GM23338 (cell line): ENCODE results near the gene PIGR. TPM values are rescaled to one million over a fixed set of nuclear protein-coding genes. Genes with fewer than 3 reads are reported as not detected.

ENCODE experiments used
- ATAC-seq: fragments of 200-7000 bp; cut with Tn5 transposase; 3 replicates; pipeline ENCODE4 v1.9.1; 2020
- DNase-seq: peaks from one replicate; pipeline ENCODE4 v3.0.0-alpha.2; 2015; ENCODE audit warnings: low spot score
- H2AFZ ChIP-seq: fragments of 200-600 bp; sonication (generic); 2 replicates; pipeline ENCODE4 v1.8.0; 2016; ENCODE audit warnings: antibody characterized with exemption, mild to moderate bottlenecking, moderate library complexity
- H3F3A ChIP-seq: fragments of 200-600 bp; sonication (generic); replicated peaks from 2 replicates; pipeline ENCODE4 v1.8.0; 2017; ENCODE audit warnings: antibody characterized with exemption, mixed run types, low read depth
- H3K27ac ChIP-seq: fragments of 200-600 bp; sonication (generic); 2 replicates; pipeline ENCODE4 v1.6.1; 2016; ENCODE audit warnings: low read depth
- H3K27me3 ChIP-seq: fragments of 200-600 bp; sonication (generic); 2 replicates; pipeline ENCODE4 v1.8.0; 2016; ENCODE audit warnings: mild to moderate bottlenecking, mixed run types, moderate library complexity; ENCODE audit not compliant: insufficient read depth
- H3K36me3 ChIP-seq: fragments of 200-600 bp; sonication (generic); 2 replicates; pipeline ENCODE4 v1.8.0; 2016; ENCODE audit warnings: mild to moderate bottlenecking; ENCODE audit not compliant: insufficient read depth
- H3K4me1 ChIP-seq: fragments of 200-600 bp; sonication (generic); 2 replicates; pipeline ENCODE4 v1.8.0; 2016; ENCODE audit warnings: mild to moderate bottlenecking, moderate library complexity; ENCODE audit not compliant: insufficient read depth
- H3K4me2 ChIP-seq: fragments of 200-600 bp; sonication (generic); 2 replicates; pipeline ENCODE4 v1.7.1; 2017; ENCODE audit warnings: mixed run types
- H3K4me3 ChIP-seq: fragments of 200-600 bp; sonication (generic); 2 replicates; pipeline ENCODE4 v1.6.1; 2016; ENCODE audit warnings: mixed run types
- H3K79me2 ChIP-seq: fragments of 200-600 bp; sonication (generic); replicated peaks from 2 replicates; pipeline ENCODE4 v1.8.0; 2017; ENCODE audit warnings: mild to moderate bottlenecking; ENCODE audit not compliant: insufficient read depth
- H3K9me2 ChIP-seq: fragments of 200-600 bp; sonication (generic); 2 replicates; pipeline ENCODE4 v1.8.0; 2017; ENCODE audit not compliant: insufficient read depth
- H4K20me1 ChIP-seq: fragments of 200-600 bp; sonication (generic); replicated peaks from 2 replicates; pipeline ENCODE4 v1.8.0; 2017; ENCODE audit warnings: mild to moderate bottlenecking; ENCODE audit not compliant: insufficient read depth
- H3K27ac Mint-ChIP-seq: 2 replicates; pipeline ENCODE4 v1.8.0; 2020; ENCODE audit warnings: inconsistent platforms, mild to moderate bottlenecking, moderate library complexity, mixed read lengths
- H3K27me3 Mint-ChIP-seq: 3 replicates; pipeline ENCODE4 v1.8.0; 2022; ENCODE audit warnings: low read depth, mild to moderate bottlenecking, moderate library complexity, mixed read lengths, inconsistent platforms; ENCODE audit not compliant: insufficient read depth, poor library complexity
- H3K36me3 Mint-ChIP-seq: 3 replicates; pipeline ENCODE4 v1.8.0; 2021; ENCODE audit warnings: low read depth, mild to moderate bottlenecking, inconsistent platforms, moderate library complexity, mixed read lengths
- H3K4me1 Mint-ChIP-seq: 3 replicates; pipeline ENCODE4 v1.8.0; 2020; ENCODE audit warnings: mild to moderate bottlenecking, inconsistent platforms, mixed read lengths
- H3K4me3 Mint-ChIP-seq: 3 replicates; pipeline ENCODE4 v1.8.0; 2021; ENCODE audit warnings: moderate library complexity, mild to moderate bottlenecking, inconsistent platforms, mixed read lengths
- H3K9me3 Mint-ChIP-seq: 3 replicates; pipeline ENCODE4 v1.8.0; 2020; ENCODE audit warnings: moderate library complexity, mild to moderate bottlenecking, inconsistent platforms, mixed read lengths
- CREB1 ChIP-seq: fragments of 250-450 bp; sonication (Bioruptor Pico); IDR thresholded peaks from 2 replicates; pipeline ENCODE4 v1.5.0; 2020; ENCODE audit warnings: low read depth, mild to moderate bottlenecking, moderate library complexity
- EZH2 ChIP-seq: fragments of 200-600 bp; sonication (generic); IDR thresholded peaks from one replicate; pipeline ENCODE4 v1.8.0; 2017; ENCODE audit warnings: antibody characterized with exemption, mild to moderate bottlenecking, low read depth; ENCODE audit not compliant: unreplicated experiment
- EZH2phosphoT487 ChIP-seq: fragments of 200-600 bp; sonication (generic); IDR thresholded peaks from one replicate; pipeline ENCODE4 v1.8.1; 2018; ENCODE audit warnings: antibody characterized with exemption; ENCODE audit not compliant: unreplicated experiment
- NANOG ChIP-seq: IDR thresholded peaks from 2 replicates; pipeline ENCODE4 v1.6.1; 2016; ENCODE audit warnings: antibody characterized with exemption, borderline replicate concordance
- POLR2AphosphoS5 ChIP-seq: IDR thresholded peaks from 2 replicates; pipeline ENCODE4 v1.6.1; 2016; ENCODE audit warnings: antibody characterized with exemption, low read depth
- STAT1 ChIP-seq: IDR thresholded peaks from one replicate; pipeline ENCODE4 v1.6.1; 2016; ENCODE audit warnings: antibody characterized with exemption; ENCODE audit not compliant: unreplicated experiment
- ZNF331 ChIP-seq: fragments of 250-450 bp; sonication (Bioruptor Pico); IDR thresholded peaks from 2 replicates; pipeline ENCODE4 v1.5.0; 2020; ENCODE audit warnings: low read depth, mild to moderate bottlenecking, moderate library complexity
- polyA plus RNA-seq: library from polyadenylated mRNA; unstranded; fragments of >200 nt; fragmentation: Nextera tagmentation; extraction: Ambion mirVana; gene quantifications from 2 replicates; pipeline ENCODE4 v1.2.1, GENCODE V29; 2016
- total RNA-seq: library from RNA; depleted of rRNA; stranded (reverse); fragments of >200 nt; shearing (Covaris generic); gene quantifications from 2 replicates; pipeline ENCODE4 v1.2.3, GENCODE V29; 2014
- TF ChIP-seq, protein P1 (sequence below): fragments of 250-450 bp; sonication (Bioruptor Pico); IDR thresholded peaks from 2 replicates; pipeline ENCODE4 v1.5.0; 2020; ENCODE audit warnings: mild to moderate bottlenecking, moderate library complexity
- TF ChIP-seq, protein P2 (sequence below), 2 experiments: fragments of 200-600 bp in 1 of 2; sonication (generic) in 1 of 2; conservative IDR thresholded peaks; 2 replicates each; pipeline versions ENCODE4 v1.5.1 to v1.6.1; 2016 to 2017; ENCODE audit warnings: antibody characterized with exemption in 2 of 2, low read depth in 2 of 2, mild to moderate bottlenecking in 2 of 2, moderate library complexity in 1 of 2
- TF ChIP-seq, protein P3 (sequence below): IDR thresholded peaks from one replicate; pipeline ENCODE4 v1.6.1; 2018; ENCODE audit warnings: antibody characterized with exemption; ENCODE audit not compliant: unreplicated experiment

The PIGR gene
- total and polyA plus RNA-seq, 2 experiments from 2014 or later: not detected

DNA sequence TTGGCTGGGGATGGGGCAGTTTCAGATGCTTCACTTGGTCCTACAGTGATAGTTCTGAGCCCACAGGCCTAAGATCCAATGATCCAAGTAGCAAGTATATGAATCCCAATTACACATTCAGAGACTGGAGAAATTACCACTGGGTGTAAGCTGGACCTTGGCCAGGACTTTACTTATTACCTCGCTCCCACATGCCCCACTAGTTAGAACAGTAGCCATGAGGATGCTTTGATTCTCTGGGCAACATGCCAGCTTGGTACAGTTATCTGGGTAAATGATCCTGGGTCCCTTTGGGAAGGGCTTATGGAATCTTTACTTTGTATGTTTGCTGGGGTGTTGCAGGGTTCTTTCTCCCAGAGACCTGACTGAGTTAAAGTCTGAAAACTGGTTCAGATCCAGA is 29.0 kb upstream of the PIGR start (continued):
- TF ChIP-seq, protein P1, sequence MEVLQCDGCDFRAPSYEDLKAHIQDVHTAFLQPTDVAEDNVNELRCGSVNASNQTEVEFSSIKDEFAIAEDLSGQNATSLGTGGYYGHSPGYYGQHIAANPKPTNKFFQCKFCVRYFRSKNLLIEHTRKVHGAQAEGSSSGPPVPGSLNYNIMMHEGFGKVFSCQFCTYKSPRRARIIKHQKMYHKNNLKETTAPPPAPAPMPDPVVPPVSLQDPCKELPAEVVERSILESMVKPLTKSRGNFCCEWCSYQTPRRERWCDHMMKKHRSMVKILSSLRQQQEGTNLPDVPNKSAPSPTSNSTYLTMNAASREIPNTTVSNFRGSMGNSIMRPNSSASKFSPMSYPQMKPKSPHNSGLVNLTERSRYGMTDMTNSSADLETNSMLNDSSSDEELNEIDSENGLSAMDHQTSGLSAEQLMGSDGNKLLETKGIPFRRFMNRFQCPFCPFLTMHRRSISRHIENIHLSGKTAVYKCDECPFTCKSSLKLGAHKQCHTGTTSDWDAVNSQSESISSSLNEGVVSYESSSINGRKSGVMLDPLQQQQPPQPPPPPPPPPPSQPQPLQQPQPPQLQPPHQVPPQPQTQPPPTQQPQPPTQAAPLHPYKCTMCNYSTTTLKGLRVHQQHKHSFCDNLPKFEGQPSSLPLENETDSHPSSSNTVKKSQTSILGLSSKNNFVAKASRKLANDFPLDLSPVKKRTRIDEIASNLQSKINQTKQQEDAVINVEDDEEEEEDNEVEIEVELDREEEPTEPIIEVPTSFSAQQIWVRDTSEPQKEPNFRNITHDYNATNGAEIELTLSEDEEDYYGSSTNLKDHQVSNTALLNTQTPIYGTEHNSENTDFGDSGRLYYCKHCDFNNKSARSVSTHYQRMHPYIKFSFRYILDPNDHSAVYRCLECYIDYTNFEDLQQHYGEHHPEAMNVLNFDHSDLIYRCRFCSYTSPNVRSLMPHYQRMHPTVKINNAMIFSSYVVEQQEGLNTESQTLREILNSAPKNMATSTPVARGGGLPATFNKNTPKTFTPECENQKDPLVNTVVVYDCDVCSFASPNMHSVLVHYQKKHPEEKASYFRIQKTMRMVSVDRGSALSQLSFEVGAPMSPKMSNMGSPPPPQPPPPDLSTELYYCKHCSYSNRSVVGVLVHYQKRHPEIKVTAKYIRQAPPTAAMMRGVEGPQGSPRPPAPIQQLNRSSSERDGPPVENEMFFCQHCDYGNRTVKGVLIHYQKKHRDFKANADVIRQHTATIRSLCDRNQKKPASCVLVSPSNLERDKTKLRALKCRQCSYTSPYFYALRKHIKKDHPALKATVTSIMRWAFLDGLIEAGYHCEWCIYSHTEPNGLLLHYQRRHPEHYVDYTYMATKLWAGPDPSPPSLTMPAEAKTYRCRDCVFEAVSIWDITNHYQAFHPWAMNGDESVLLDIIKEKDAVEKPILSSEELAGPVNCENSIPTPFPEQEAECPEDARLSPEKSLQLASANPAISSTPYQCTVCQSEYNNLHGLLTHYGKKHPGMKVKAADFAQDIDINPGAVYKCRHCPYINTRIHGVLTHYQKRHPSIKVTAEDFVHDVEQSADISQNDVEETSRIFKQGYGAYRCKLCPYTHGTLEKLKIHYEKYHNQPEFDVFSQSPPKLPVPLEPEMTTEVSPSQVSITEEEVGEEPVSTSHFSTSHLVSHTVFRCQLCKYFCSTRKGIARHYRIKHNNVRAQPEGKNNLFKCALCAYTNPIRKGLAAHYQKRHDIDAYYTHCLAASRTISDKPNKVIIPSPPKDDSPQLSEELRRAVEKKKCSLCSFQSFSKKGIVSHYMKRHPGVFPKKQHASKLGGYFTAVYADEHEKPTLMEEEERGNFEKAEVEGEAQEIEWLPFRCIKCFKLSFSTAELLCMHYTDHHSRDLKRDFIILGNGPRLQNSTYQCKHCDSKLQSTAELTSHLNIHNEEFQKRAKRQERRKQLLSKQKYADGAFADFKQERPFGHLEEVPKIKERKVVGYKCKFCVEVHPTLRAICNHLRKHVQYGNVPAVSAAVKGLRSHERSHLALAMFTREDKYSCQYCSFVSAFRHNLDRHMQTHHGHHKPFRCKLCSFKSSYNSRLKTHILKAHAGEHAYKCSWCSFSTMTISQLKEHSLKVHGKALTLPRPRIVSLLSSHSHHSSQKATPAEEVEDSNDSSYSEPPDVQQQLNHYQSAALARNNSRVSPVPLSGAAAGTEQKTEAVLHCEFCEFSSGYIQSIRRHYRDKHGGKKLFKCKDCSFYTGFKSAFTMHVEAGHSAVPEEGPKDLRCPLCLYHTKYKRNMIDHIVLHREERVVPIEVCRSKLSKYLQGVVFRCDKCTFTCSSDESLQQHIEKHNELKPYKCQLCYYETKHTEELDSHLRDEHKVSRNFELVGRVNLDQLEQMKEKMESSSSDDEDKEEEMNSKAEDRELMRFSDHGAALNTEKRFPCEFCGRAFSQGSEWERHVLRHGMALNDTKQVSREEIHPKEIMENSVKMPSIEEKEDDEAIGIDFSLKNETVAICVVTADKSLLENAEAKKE (CRISPR knock-in tag): no peak
- TF ChIP-seq NANOG: no peak
- no peak for TF ChIP-seq EZH2phosphoT487
- TF ChIP-seq EZH2: no peak
- TF ChIP-seq POLR2AphosphoS5: no peak
- no peak for TF ChIP-seq CREB1 (CRISPR knock-in tag)

DNA sequence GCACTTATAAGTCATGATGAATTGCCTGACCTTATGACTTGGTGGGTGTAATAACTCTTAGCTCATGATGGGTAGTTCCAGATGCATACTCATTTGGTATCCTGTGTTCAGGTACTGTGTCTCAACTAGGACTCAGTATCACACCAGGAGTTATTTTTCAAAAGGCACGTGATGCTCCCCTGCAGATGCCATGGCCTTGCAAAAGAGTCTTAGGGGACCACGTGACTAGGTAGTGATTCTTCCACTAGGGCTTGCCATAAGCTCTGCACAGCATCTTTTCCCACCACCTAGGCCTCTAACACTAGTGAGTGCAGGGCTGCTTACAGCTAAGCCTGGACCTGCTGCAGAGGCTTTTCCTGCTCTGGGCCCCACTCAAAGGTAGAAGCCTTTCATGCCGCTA is 27.9 kb upstream of the PIGR start:
- ATAC-seq: no peak
- no peaks in the 10 kb centered on the region for H3K27me3 ChIP-seq
- DNase-seq: no peak
- TF ChIP-seq STAT1 (no peak), POLR2AphosphoS5 (no peak), ZNF331 (CRISPR knock-in tag) (no peak)
- TF ChIP-seq, protein P2, sequence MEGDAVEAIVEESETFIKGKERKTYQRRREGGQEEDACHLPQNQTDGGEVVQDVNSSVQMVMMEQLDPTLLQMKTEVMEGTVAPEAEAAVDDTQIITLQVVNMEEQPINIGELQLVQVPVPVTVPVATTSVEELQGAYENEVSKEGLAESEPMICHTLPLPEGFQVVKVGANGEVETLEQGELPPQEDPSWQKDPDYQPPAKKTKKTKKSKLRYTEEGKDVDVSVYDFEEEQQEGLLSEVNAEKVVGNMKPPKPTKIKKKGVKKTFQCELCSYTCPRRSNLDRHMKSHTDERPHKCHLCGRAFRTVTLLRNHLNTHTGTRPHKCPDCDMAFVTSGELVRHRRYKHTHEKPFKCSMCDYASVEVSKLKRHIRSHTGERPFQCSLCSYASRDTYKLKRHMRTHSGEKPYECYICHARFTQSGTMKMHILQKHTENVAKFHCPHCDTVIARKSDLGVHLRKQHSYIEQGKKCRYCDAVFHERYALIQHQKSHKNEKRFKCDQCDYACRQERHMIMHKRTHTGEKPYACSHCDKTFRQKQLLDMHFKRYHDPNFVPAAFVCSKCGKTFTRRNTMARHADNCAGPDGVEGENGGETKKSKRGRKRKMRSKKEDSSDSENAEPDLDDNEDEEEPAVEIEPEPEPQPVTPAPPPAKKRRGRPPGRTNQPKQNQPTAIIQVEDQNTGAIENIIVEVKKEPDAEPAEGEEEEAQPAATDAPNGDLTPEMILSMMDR (conservative IDR thresholded peaks at IDR 0.05; ENCODE audit: low read depth in 2 of 2): no peak
- TF ChIP-seq, protein P3, sequence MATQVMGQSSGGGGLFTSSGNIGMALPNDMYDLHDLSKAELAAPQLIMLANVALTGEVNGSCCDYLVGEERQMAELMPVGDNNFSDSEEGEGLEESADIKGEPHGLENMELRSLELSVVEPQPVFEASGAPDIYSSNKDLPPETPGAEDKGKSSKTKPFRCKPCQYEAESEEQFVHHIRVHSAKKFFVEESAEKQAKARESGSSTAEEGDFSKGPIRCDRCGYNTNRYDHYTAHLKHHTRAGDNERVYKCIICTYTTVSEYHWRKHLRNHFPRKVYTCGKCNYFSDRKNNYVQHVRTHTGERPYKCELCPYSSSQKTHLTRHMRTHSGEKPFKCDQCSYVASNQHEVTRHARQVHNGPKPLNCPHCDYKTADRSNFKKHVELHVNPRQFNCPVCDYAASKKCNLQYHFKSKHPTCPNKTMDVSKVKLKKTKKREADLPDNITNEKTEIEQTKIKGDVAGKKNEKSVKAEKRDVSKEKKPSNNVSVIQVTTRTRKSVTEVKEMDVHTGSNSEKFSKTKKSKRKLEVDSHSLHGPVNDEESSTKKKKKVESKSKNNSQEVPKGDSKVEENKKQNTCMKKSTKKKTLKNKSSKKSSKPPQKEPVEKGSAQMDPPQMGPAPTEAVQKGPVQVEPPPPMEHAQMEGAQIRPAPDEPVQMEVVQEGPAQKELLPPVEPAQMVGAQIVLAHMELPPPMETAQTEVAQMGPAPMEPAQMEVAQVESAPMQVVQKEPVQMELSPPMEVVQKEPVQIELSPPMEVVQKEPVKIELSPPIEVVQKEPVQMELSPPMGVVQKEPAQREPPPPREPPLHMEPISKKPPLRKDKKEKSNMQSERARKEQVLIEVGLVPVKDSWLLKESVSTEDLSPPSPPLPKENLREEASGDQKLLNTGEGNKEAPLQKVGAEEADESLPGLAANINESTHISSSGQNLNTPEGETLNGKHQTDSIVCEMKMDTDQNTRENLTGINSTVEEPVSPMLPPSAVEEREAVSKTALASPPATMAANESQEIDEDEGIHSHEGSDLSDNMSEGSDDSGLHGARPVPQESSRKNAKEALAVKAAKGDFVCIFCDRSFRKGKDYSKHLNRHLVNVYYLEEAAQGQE: no peak

More for the DNA sequence above, 27.9 kb upstream of the PIGR start:
- Histone ChIP-seq H3K36me3 (no peaks in the 10 kb centered on the region), H3K4me1 (no peaks in the 10 kb centered on the region), H4K20me1 (no peaks in the 10 kb centered on the region), H3K9me2 (no peaks in the 10 kb centered on the region), H3K27ac (no peak overlapping the region), H3K79me2 (no peaks in the 10 kb centered on the region), H3K4me3 (no peak overlapping the region), H2AFZ (no peak overlapping the region), H3K4me2 (no peak overlapping the region), H3F3A (no peaks in the 10 kb centered on the region)
- no peaks in the 10 kb centered on the region for H3K9me3 Mint-ChIP-seq
- H3K36me3 Mint-ChIP-seq: no peaks in the 10 kb centered on the region
- H3K27ac Mint-ChIP-seq: no peak overlapping the region
- H3K27me3 Mint-ChIP-seq: peaks cover 2% of the 10 kb centered on the region
- H3K4me3 Mint-ChIP-seq: no peak overlapping the region
- H3K4me1 Mint-ChIP-seq: no peaks in the 10 kb centered on the region; the same call in 2 of the 3 replicates
